CD4-positive, alpha-beta T cell treated with Interleukin-1 beta for 1 hour (primary cell): ENCODE data around the gene CPED1.
A peak's percentile ranks its signal among the peaks of the same experiment; 100 is the strongest.

Source experiments
- DNase-seq, 2 donors: peaks; one replicate each; pipeline ENCODE4 v3.0.0-alpha.2; 2020 to 2022

Gene CPED1

DNA sequence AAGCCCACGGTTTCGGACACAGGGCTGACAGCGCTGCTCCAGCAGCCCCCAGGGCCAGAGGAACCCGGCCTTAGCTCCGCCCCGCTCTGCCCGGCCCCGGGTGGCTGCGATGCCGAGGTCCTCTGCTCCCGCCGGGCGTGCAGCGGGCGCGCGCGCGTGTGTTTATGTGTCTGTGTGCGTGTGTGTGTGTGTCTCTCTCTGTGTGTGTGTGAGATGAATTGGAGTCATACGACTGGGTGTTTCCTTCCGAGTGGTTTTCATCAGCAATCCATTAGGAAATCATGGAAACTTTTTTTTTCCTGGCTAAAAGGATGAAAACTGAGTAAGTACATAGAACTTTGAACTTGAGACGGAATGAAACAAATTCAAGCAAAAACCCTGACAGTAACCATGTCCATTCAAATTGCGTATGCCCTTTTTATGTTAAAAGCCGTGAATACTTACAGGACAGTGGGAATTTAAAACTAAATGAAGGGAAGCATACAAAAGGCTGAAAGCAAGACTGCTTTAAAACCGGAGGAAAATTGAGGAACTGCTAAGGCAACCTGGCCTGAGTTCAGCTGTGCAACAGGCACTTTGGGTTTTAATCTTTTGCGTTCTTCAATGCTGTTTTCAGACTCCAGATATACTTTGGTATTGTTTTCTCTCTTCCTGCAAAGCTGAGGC, at the start of gene CPED1:
CPED1 (plus strand) TSS at position 121 of the 666 bp plus-strand sequence. CDS start 911 bp downstream, outside the sequence.
- DNase-seq, result peak; percentile 28 to 43

- DNase-seq, result no peak
Measured at GRCh38 chr7:120939345-120939744, 49.2 kb upstream of the CPED1 start.

- peak in 1 of 2 donors; percentile 21 for DNase-seq
Measured at GRCh38 chr7:120941064-120941463, 47.4 kb upstream of the CPED1 start.

GRCh38 chr7:120941856-120942255, 46.7 kb upstream of the CPED1 start:
- no peak for DNase-seq

DNA sequence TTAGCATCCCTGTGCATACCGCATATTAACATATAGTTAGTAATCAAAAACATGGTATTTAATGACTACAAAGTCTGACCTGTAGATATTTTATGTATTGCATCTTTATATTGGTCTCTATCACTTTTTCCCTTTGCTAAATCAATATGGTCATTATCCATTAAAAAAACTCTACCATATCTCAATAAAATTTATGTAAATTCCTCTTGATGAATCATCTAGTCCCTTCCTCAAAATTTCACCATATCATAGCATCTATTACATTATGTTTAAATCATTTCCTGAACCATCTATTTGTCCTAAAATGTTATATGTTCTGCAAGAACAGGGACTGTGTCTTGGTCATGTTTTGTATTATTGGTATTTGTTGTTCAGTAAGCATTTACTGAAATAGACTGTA, 45.6 kb upstream of the CPED1 start:
- DNase-seq, result no peak

DNA sequence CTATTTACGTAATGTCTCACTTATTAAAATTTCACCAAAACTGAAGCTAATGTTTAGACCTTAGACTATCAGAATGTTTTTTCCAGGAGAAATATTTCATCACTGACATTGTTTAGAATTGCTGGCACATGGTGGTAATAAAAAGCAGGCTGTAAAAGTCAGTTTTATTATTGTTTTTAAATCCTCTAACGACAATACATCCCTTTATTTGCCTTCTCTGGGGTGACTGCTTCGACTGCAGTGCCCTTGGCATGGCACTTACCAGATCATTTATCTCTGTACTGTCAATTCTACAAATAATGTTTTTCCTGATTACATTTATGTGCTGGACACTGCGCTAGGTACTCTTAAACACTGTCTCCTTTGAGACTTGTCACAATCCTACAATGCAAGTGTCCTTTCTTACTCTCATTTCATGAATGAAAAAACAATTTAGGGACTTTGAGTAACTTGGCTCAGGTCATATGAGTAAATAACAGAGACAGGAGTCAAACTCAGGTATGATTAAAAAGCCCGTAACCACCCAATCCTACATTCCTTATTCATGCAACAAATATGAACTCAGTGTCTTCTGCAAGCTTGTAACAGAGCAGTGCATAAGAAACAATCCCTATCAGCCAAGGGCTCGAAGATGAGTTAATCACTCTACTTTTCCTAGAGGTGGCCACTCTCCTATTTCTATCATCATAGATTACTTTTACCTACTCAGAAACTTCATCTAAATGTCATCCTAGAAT, 43.5 kb upstream of the CPED1 start:
- no peak for DNase-seq

DNA sequence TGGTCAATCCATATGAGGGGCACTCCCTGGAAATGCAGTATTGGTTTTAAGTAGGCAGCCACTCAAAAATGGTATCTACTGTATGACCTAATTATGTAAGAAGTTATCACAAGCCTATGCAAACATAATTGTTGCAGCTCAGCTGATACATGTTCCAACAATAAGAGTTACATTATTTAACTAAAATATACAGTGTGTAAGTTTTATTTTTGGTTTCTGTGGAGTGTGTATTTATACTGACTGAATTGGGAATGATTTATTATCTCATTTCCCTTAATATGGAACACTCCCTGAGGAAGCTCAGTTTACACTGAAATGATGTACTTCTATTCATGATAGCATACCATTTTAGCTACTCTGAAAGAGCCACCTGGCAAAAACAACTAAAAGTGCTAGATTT, 40.5 kb upstream of the CPED1 start:
- DNase-seq, result no peak

DNA sequence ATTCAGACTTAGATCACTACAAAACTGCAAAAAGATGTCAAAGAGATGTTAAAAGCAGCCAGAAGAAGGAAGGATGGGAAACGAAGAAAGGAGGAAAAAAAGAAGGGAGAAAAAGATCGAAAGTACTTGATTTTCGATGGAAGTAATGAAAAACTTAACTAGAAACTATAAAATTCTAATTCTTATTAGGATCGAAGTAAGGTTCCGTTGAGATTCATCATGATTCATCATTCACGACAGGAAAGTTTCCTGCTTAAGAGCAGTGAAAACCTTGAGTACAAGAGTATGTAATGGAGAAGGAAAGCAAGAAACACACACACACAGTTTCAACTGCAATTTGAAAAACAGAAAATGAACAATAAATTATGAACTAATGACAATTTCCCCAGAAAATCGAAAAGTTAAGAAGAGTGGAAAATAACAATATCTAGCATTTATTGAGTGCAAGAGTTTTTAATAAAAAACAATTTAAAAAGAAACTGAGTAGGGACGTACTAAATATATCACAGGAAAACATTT, 39.1 kb upstream of the CPED1 start:
- no peak for DNase-seq

GRCh38 chr7:120949998-120950538, 38.4 kb upstream of the CPED1 start:
- no peak for DNase-seq

DNA sequence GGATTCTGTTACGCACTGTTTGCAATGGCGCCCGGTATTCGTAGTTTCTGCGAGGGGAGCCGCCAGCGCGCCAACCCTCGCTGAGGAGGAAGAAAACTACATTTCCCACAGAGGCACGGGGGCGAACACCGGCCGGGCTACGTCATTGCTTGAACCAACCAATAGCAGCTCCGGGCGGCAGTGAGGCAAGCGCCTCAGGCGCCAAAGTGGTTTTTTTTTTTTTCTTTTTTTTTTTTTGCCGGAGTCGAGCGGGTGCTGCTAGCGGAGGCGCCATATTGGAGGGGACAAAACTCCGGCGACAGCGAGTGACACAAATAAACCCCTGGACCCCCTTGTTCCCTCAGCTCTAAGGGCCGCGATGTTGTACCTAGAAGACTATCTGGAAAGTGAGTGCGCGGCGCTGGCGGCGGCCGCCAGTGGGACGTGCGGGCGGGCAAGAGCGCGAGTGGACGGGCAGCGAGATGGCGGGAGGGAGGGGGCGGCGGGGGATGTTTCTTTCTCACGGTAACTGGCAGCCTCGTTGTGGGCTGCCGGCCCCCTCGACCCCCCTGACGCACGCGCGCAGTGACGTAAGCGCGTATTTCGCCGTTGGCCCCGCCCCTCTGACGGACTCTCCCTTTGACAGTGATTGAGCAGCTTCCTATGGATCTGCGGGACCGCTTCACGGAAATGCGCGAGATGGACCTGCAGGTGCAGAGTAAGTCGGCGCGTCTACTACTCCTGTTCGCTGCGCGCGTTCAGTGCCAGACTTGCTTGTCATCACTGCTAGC, 37.8 kb upstream of the CPED1 start, which contains the start of gene ING3:
ING3 (plus strand) TSS at position 239 of the 770 bp plus-strand sequence; CDS start at position 359, 120 bp downstream.
- peak; percentile 98 for DNase-seq

GRCh38 chr7:120951309-120951699, 37.2 kb upstream of the CPED1 start:
- DNase-seq, result no peak

DNA sequence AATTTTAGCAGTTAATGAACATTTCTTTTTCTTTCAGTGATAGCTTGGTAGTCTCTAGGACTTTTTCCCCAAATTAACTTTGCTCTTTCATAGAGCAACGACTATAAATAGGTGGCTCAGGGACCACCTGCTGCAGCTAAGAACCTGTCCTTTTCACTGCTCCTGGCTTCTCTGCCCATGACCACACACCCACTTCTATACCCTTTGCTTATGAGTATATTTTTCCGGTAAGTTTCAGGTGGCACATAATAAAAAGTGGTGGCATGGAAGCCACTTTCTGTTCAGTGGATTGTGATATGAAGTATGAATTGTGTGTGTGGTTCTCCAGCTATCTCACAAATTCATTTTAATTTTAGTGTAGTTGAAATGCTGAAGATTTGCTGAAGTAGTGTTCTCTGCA, 36.7 kb upstream of the CPED1 start:
- no peak for DNase-seq

- DNase-seq, result no peak
Measured at GRCh38 chr7:120955577-120956149, 32.8 kb upstream of the CPED1 start.

DNA sequence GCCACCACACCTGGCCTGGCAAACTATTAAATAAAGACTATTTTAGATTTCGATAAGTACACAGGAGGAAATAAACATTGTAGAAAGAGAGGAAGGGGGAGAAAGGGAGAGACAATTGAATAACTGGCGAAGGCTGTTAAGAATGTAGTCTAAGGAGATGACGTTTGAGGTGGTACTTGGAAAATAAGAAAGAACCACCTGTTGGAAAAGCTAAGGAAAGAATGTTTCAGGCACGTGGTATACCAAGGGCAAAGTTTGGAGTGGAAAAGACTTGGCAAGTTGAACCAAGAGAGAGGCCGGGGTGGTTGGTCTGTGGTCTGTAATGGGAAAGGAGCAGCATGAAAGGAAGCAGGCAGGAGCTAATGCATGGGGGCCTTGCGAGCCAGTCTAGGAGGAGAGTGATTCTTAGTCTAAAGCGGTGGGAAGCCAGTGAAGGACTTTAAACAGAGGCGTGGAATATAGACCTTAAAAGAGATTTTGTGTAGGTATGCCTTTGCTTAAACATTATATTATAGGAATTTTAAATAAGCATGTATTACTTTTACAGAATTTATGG, 28.5 kb upstream of the CPED1 start:
- no peak for DNase-seq

GRCh38 chr7:120960714-120961113, 27.8 kb upstream of the CPED1 start:
- DNase-seq, result no peak

DNA sequence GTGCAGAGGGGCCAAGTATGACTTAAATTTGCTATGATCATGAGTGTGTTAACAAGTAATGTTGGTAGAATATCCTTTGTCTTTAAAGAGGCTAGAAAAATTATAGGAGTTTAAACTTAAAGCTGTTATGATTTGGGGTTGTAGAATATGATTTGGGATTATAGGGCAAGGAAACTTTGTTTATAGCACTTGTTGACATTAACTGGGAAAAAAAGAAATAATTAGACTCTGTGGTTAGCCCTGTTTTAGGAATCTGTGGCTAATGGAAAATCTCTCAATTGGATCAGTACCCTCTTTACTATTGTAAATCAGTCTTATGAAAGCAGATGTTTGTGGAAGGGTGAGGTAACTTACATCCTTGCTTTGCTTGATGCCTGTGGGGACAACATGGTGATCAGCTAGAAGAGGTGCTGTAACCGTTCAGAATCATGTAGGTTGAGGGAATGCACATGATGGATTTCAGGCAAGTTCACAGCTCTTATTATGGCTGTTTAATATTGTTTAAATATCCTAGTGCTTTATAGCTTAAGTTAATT, 26.8 kb upstream of the CPED1 start:
- DNase-seq, result no peak

GRCh38 chr7:120964088-120964487, 24.4 kb upstream of the CPED1 start:
- no peak for DNase-seq

DNA sequence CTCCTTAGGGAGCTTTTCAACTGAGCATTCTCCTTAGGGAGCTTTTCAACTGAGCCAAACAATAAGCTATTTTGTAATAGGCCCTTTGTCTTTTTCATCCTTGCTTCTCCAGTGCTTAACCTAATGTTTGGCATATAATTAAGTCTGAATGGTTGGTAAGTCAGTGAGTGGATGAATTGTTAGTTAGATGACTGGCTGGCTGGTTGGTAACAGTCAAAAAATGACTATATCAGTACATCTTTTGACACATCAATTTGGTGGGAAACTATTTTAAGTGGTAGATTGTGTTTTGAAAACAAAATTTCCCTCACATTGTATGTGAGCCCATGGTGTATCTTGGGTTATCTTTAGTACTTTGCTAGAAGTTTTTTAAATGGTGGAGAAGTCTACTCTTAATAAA, 21.6 kb upstream of the CPED1 start:
- no peak for DNase-seq

- no peak for DNase-seq
Measured at GRCh38 chr7:120973849-120974248, 14.7 kb upstream of the CPED1 start.

DNA sequence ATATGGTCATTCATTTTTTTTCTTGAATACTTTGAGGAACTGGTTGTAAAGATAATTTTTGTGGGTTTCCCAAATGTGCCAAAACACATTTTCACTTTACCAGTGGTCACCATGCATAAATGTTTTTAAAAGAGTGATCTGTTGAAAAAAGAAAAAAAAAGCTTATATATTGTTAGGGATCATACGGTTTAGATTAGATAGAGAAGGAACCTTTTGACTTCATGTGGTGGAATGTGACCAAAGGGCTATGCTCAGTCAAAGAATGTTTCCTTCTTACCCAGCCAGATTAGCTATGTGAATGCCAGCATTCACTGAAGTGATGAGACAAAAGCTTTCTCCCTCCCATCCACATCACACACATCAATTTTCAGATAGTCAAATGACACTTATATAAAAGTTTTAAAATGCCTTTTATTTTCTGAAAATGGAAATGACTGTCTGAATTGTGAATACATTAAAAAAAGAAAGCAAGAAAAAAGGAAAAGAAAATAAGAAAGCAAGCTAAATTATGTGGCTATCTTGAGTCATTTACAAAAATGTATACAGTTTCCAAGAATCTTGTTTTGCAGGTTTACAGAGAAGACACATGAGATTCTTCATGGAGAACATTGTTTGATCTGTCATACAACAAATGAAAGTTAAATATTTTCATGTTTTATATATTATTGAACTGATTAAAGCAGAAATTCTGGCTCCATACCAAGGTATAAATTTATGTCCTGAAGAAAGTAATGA, 8.6 kb upstream of the CPED1 start:
- no peak for DNase-seq

DNA sequence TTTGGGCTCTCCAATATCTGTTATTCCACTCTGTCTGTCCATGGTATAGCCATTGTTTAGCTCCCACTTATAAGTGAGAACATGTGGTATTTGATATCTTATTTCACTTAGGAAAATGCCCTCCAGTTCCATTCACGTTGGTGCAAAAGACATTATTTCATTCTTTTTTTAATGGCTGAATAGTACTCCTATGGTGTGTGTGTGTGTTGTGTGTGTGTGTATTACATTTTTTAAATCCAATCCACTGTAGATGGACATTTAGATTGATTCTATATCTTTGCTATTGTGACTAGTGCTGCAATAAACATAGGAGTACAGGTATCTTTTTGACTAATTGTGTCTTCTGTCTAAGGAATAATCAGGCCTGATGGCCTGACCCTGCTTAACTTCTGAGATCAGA, 7.4 kb upstream of the CPED1 start:
- no peak for DNase-seq
